PC-9 (cell line): ENCODE measurements around the gene MRPL14. TPM values are rescaled to one million over a fixed set of nuclear protein-coding genes. Genes with fewer than 3 reads are reported as not detected.

Source experiments
- BruUV-seq: library from RNA; stranded (reverse); fragments of 400-500 nt; replicated peaks from 2 replicates; lab custom pipeline; 2021; lab: Mats Ljungman, UMichigan
- CTCF ChIA-PET: fragments of 300-600 bp; sonication (Branson Sonifier 250); formaldehyde crosslinking; loops from one replicate; lab custom pipeline; 2022; ENCODE audit warnings: antibody characterized with exemption; lab: Charles Lee
- POLR2A ChIA-PET: fragments of 300-600 bp; sonication (Branson Sonifier 250); formaldehyde crosslinking; loops from one replicate; lab custom pipeline; 2022; ENCODE audit warnings: antibody characterized with exemption; ENCODE audit not compliant: unreplicated experiment; lab: Charles Lee
- DNase-seq, 2 experiments: peaks; one replicate each; pipeline versions ENCODE4 v3.0.0 to v3.0.0-alpha.2; 2015 to 2022; ENCODE audit warnings: mixed read lengths in 1 of 2
- H2AFZ ChIP-seq: fragments of 200-600 bp; sonication (generic); 2 replicates; pipeline ENCODE4 v1.8.1; 2017; ENCODE audit warnings: antibody characterized with exemption
- H3F3A ChIP-seq: fragments of 200-600 bp; sonication (generic); 2 replicates; pipeline ENCODE4 v1.8.1; 2017; ENCODE audit warnings: antibody characterized with exemption, mild to moderate bottlenecking, low read depth; ENCODE audit not compliant: insufficient read depth
- H3K27ac ChIP-seq: fragments of 200-600 bp; sonication (generic); 2 replicates; pipeline ENCODE4 v1.6.1; 2016; ENCODE audit warnings: mixed run types
- H3K27me3 ChIP-seq: fragments of 200-600 bp; sonication (generic); 2 replicates; pipeline ENCODE4 v1.6.1; 2016; ENCODE audit warnings: low read depth, mixed run types; ENCODE audit not compliant: insufficient read depth
- H3K36me3 ChIP-seq: fragments of 200-600 bp; sonication (generic); 2 replicates; pipeline ENCODE4 v1.6.1; 2016; ENCODE audit warnings: low read depth, mixed run types
- H3K4me1 ChIP-seq: fragments of 200-600 bp; sonication (generic); replicated peaks from 2 replicates; pipeline ENCODE4 v1.6.1; 2016; ENCODE audit warnings: mixed run types; ENCODE audit not compliant: insufficient read depth
- H3K4me2 ChIP-seq: fragments of 200-600 bp; sonication (generic); 2 replicates; pipeline ENCODE4 v1.6.1; 2017; ENCODE audit warnings: mixed run types
- H3K4me3 ChIP-seq: fragments of 200-600 bp; sonication (generic); 2 replicates; pipeline ENCODE4 v1.6.1; 2016; ENCODE audit warnings: mixed run types
- H3K79me2 ChIP-seq: fragments of 200-600 bp; sonication (generic); 2 replicates; pipeline ENCODE4 v1.6.1; 2017; ENCODE audit warnings: low read depth, mixed run types
- H3K9me2 ChIP-seq: fragments of 200-600 bp; sonication (generic); 2 replicates; pipeline ENCODE4 v1.8.1; 2017; ENCODE audit warnings: mild to moderate bottlenecking; ENCODE audit not compliant: insufficient read depth
- H3K9me3 ChIP-seq: fragments of 200-600 bp; sonication (generic); 2 replicates; pipeline ENCODE4 v1.8.1; 2016; ENCODE audit warnings: low read depth; ENCODE audit not compliant: insufficient read depth
- H4K20me1 ChIP-seq: fragments of 200-600 bp; sonication (generic); 2 replicates; pipeline ENCODE4 v1.8.1; 2017; ENCODE audit not compliant: insufficient read depth
- EZH2 ChIP-seq: fragments of 200-600 bp; sonication (generic); IDR thresholded peaks from 2 replicates; pipeline ENCODE4 v1.8.0; 2017; ENCODE audit warnings: antibody characterized with exemption, low read depth
- intact Hi-C: fragments of 100-400 bp; cut with micrococcal nuclease; formaldehyde crosslinking; loops from one replicate; pipeline ENCODE4 v1.10.0; 2022; ENCODE audit not compliant: unreplicated experiment
- total RNA-seq: library from RNA; stranded (reverse); gene quantifications from 2 replicates; pipeline ENCODE4 v1.2.3, GENCODE V29; 2021
- TF ChIP-seq, protein P1 (sequence below): fragments of 200-600 bp; sonication (generic); conservative IDR thresholded peaks from 2 replicates; pipeline ENCODE4 v1.6.1; 2017; ENCODE audit warnings: mixed run types, antibody characterized with exemption, mild to moderate bottlenecking, moderate library complexity

MRPL14 gene
- total RNA-seq, 1 experiment from 2014 or later, result 96.3 TPM

DNA sequence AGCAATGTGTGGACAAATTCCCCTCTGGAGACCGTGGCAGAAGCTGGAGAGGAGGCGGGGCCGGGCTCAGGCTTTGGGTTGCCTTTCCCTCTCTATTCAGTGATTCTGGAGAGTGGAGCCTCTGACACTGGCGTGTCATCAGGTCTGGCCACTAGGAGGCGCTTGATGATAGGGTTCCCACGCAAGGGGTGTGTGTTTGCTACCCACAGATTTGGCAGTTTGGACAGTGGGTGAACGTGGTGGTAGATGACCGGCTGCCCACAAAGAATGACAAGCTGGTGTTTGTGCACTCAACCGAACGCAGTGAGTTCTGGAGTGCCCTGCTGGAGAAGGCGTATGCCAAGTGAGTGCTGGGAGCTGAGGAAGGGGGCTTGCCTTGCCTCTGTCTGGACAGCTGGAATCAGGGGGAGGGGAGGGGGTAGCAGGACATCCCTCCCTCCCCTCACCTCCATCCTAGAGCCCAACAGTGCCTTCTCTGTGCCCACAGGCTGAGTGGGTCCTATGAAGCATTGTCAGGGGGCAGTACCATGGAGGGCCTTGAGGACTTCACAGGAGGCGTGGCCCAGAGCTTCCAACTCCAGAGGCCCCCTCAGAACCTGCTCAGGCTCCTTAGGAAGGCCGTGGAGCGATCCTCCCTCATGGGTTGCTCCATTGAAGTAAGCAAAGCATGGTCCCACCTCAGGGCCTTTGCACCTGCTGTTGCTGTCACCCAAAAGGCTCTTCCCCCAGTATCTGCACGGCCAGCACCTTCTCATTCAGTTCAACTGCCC lies 45.7 kb upstream of the MRPL14 start:
- Histone ChIP-seq H3K4me1 (no peaks in the 10 kb centered on the region), H3F3A (peaks cover 3% of the 10 kb centered on the region; the same call in 1 of the 2 replicates), H3K27me3 (0 out of 2 replicates have a peak, but pooled peaks cover 10% of the 10 kb centered on the region), H3K4me3 (no peak overlapping the region), H4K20me1 (no peaks in the 10 kb centered on the region), H2AFZ (no peak overlapping the region), H3K79me2 (no peaks in the 10 kb centered on the region), H3K27ac (no peak overlapping the region), H3K4me2 (0 out of 2 replicates have a peak overlapping the region, but pooled peaks have one; percentile 27), H3K9me3 (no peaks in the 10 kb centered on the region), H3K9me2 (no peaks in the 10 kb centered on the region), H3K36me3 (no peaks in the 10 kb centered on the region)
- no TSS peak for BruUV-seq
- DNase-seq, result peak; percentile 67 to 74
- intact Hi-C loops, result loop anchor here (1.0 to 2.0 kb wide), 5 partner anchors 48 to 84 kb away; partner anchors contain the start of genes HSP90AB1 and SLC35B2
- TF ChIP-seq, protein P1, sequence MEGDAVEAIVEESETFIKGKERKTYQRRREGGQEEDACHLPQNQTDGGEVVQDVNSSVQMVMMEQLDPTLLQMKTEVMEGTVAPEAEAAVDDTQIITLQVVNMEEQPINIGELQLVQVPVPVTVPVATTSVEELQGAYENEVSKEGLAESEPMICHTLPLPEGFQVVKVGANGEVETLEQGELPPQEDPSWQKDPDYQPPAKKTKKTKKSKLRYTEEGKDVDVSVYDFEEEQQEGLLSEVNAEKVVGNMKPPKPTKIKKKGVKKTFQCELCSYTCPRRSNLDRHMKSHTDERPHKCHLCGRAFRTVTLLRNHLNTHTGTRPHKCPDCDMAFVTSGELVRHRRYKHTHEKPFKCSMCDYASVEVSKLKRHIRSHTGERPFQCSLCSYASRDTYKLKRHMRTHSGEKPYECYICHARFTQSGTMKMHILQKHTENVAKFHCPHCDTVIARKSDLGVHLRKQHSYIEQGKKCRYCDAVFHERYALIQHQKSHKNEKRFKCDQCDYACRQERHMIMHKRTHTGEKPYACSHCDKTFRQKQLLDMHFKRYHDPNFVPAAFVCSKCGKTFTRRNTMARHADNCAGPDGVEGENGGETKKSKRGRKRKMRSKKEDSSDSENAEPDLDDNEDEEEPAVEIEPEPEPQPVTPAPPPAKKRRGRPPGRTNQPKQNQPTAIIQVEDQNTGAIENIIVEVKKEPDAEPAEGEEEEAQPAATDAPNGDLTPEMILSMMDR, result peak; percentile 92
- no peak for TF ChIP-seq EZH2
- ChIA-PET CTCF (interaction anchor here (0.7 to 1.2 kb wide), 3 partner anchors 28 to 84 kb away, joined by 3 to 14 read pairs (median 3); no protein-coding TSS in a partner anchor), POLR2A (interaction anchor here (0.5 to 0.8 kb wide), 3 partner anchors 74 to 141 kb away, joined by 5 to 13 read pairs (median 6); partner anchors contain the start of gene HSP90AB1)

DNA sequence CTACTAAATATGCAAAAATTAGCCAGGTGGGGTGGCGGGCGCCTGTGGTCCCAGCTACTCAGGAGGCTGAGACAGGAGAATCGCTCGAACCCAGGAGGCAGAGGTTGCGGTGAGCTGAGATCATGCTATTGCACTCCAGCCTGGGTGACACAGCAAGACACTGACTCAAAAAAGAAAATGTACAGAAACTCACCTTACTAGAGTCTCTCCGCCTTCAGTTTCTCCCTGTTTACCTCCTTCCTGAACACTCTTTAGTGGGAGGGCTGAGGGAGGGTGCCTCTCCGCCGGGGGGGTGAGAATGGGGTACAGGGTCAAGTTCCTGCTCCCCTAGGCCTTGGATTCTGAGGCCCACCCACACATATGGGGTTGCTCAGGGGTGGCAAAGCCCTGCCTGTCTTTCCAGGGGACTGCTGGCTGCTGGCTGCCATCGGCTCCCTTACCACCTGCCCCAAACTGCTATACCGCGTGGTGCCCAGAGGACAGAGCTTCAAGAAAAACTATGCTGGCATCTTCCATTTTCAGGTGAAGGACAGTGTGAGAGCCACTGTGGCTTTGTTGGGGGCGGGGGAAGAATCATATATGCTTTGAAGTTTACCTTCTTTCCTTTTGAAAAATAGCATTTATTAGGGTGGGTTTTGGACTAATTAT lies 44.8 kb upstream of the MRPL14 start:
- Histone ChIP-seq H3K27ac (no peak overlapping the region), H3K9me2 (no peaks in the 10 kb centered on the region), H3K4me2 (no peak overlapping the region), H3K36me3 (no peaks in the 10 kb centered on the region), H3K4me1 (no peaks in the 10 kb centered on the region), H4K20me1 (no peaks in the 10 kb centered on the region), H3K79me2 (no peaks in the 10 kb centered on the region), H3K4me3 (no peak overlapping the region), H2AFZ (no peak overlapping the region), H3F3A (no peaks in the 10 kb centered on the region), H3K27me3 (0 out of 2 replicates have a peak, but pooled peaks cover 10% of the 10 kb centered on the region), H3K9me3 (no peaks in the 10 kb centered on the region)
- ChIA-PET CTCF (interaction anchor here (0.9 to 1.2 kb wide), 2 partner anchors 29 to 47 kb away, joined by 3 read pairs; no protein-coding TSS in a partner anchor), POLR2A (interaction anchor here (0.8 kb wide), 1 partner anchor 142 kb away, joined by 13 read pairs; no protein-coding TSS in a partner anchor)
- BruUV-seq, result no TSS peak
- intact Hi-C loops, result loop anchor here (1.0 to 2.0 kb wide), 5 partner anchors 49 to 85 kb away; partner anchors contain the start of genes HSP90AB1 and SLC35B2
- TF ChIP-seq EZH2, result no peak
- TF ChIP-seq, protein P1, result no peak
- DNase-seq, result no peak

DNA sequence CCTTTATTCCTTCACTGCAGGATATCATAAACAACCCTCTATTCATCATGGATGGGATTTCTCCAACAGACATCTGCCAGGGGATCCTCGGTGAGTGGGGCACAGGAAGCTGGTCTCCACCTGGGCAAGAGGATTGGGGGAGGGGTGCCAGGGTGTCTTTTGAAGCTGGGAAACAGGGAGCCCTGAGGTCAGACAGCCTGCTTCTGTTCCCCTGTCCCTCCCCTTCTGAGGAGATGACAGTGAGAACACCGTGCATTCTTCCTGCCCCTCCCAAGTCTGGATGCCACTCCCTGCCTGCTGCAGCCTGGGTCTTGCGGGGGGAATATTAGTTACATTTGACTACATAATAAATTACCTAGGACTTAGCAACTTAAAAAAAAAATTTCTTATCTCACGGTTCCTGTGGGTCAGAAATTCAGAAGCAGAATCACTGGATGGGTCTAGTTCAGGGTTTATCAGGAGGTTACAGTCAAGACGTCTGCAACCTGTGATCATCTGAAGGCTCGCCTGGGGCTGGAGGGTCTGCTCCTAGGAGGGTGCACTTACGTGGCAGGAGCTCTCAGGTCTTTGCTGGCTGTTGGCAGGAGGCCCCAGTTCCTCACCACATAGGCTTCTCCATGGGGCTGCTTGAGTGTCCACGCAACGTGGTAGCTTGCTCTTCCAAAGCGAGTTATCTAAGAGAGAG lies 42.8 kb upstream of the MRPL14 start:
- peaks cover 13% of the 10 kb centered on the region; the same call in 1 of the 2 replicates for H3K27me3 ChIP-seq
- H3K9me3 ChIP-seq, result no peaks in the 10 kb centered on the region
- DNase-seq, result no peak
- no peaks in the 10 kb centered on the region for H4K20me1 ChIP-seq
- CTCF ChIA-PET, result no interaction called here
- H3K27ac ChIP-seq, result no peak overlapping the region
- H3K4me2 ChIP-seq, result no peak overlapping the region
- H3F3A ChIP-seq, result no peaks in the 10 kb centered on the region
- H3K79me2 ChIP-seq, result no peaks in the 10 kb centered on the region
- no TSS peak for BruUV-seq
- POLR2A ChIA-PET, result no interaction called here
- H2AFZ ChIP-seq, result no peak overlapping the region
- no peaks in the 10 kb centered on the region for H3K4me1 ChIP-seq
- H3K9me2 ChIP-seq, result no peaks in the 10 kb centered on the region
- no peaks in the 10 kb centered on the region for H3K36me3 ChIP-seq
- no peak for TF ChIP-seq EZH2
- no peak overlapping the region for H3K4me3 ChIP-seq
- intact Hi-C loops, result no loop called here
